Stimulated activated naive B cell treated with anti-CD40 and anti-IgM and Interleukin-4, amounts not matched to agents 10 μg/mL and 1 μg/mL and 100 μg/mL, for 72 hours (primary cell): ENCODE measurements around the gene MFN2.

Source experiments
- ATAC-seq, 2 donors: fragments of 150-1000 bp; cut with Tn5 transposase; replicated peaks; 2 replicates each; pipeline ENCODE4 v1.10.0; 2021; ENCODE audit warnings: moderate library complexity in 1 of 2
- DNase-seq: peaks from one replicate; pipeline ENCODE4 v3.0.0; 2021
- H3K27ac Mint-ChIP-seq: one replicate; pipeline ENCODE4 v1.8.0; 2022; ENCODE audit warnings: mild to moderate bottlenecking, mixed read lengths
- H3K27me3 Mint-ChIP-seq, 2 donors: one replicate each; pipeline ENCODE4 v1.8.0; 2022; ENCODE audit warnings: mixed read lengths in 2 of 2
- H3K36me3 Mint-ChIP-seq, 2 donors: one replicate each; pipeline ENCODE4 v1.8.0; 2022; ENCODE audit warnings: mixed read lengths in 2 of 2, mild to moderate bottlenecking in 1 of 2
- H3K4me1 Mint-ChIP-seq, 2 donors: one replicate each; pipeline ENCODE4 v1.8.0; 2022; ENCODE audit warnings: mixed read lengths in 2 of 2, mild to moderate bottlenecking in 1 of 2
- H3K4me3 Mint-ChIP-seq, 2 donors: one replicate each; pipeline ENCODE4 v1.8.0; 2022; ENCODE audit warnings: mild to moderate bottlenecking in 2 of 2, mixed read lengths in 2 of 2, moderate library complexity in 1 of 2
- H3K9me3 Mint-ChIP-seq, 2 donors: one replicate each; pipeline ENCODE4 v1.8.0; 2022; ENCODE audit warnings: mixed read lengths in 2 of 2, mild to moderate bottlenecking in 1 of 2

The MFN2 gene

DNA sequence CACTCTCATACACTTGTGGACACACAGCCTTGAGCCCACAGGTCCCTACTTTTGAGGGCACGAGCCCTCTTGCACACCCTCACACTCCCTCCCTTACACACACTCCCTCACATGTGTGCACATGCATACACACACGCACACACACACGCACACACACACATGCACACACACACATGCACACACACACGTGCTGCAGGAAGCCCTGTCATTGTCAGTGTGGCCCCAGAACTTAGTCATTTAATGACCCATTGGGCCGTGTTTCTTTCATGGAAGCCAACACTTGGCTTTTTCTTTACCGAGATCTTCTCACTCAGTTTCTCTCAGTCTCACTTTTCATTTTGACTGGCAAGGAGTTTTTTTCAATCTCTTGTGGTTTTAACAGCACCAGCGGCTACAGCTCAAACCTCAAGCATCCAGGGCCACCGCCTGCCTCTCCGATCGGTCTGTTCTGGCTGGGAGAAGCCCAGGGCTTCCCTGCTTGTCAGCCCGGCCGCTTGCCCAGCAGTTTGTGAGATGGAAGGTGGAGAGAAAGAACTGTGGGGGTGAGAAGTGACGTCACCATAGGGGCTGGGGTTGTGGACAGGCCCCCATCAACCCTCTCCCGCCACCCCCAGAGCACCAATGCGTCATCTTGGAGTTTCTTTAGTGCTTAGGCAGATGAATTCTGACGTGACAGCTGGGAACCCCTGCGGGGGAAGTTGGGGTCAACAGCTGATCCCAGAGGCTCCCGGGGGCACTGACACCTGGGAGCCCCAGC is 67.1 kb downstream of the MFN2 start:
- Mint-ChIP-seq H3K36me3 (no peaks in the 10 kb centered on the region), H3K4me3 (no peak overlapping the region), H3K9me3 (no peaks in the 10 kb centered on the region), H3K27me3 (no peaks in the 10 kb centered on the region), H3K4me1 (peaks cover 11 to 21% of the 10 kb centered on the region in 2 donors), H3K27ac (no peak overlapping the region)
- ATAC-seq: peak; percentile 69 to 70
- peak; percentile 67 for DNase-seq

DNA sequence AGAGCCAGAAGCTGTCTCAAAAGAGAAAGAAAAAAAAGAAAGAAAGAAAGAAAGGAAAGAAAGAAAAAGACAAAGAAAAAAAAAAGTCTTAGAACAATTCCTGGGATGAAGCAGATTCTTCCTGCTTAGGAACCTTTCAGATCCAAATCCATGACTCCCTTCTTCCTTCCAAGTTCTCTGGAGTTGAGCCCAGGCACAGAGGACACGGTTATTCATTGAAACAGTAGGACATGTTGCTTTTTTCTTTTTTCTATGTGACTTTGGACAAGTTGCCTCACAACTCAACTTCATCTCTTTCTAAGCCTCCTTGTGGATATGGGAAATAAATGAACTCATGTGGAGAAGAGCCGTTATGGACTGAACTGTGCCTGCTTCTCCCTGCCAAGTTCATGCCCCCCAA is 68.1 kb downstream of the MFN2 start:
- ATAC-seq (no peak), DNase-seq (no peak)
- peaks cover 0 to 7% of the 10 kb centered on the region in 2 donors for H3K27me3 Mint-ChIP-seq
- H3K36me3 Mint-ChIP-seq: no peaks in the 10 kb centered on the region
- no peak overlapping the region for H3K4me3 Mint-ChIP-seq
- H3K9me3 Mint-ChIP-seq: no peaks in the 10 kb centered on the region
- no peak overlapping the region for H3K27ac Mint-ChIP-seq
- H3K4me1 Mint-ChIP-seq: peaks cover 20 to 31% of the 10 kb centered on the region in 2 donors

DNA sequence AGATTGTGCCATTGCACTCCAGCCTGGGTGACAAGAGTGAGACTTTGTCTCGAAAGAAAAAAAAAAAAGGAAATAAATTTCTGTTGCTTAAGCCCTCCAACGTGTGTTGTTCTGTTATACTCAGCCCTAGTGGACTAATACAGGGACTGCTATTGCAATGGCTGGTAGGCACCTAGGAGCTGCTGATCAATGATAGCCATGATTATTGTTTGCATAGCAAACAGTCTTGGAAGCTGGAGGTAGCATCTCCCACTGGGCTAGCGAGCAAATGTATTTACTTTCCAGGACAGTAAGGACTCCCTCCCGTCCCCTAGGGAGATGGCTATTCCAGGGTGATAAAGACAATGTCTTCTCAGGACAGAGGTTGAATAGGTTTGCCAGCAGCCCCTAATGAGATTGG is 69.4 kb downstream of the MFN2 start:
- Mint-ChIP-seq H3K4me1 (peaks cover 33 to 35% of the 10 kb centered on the region in 2 donors), H3K36me3 (no peaks in the 10 kb centered on the region), H3K27me3 (peaks cover 0 to 7% of the 10 kb centered on the region in 2 donors), H3K27ac (no peak overlapping the region), H3K9me3 (no peaks in the 10 kb centered on the region), H3K4me3 (no peak overlapping the region)
- DNase-seq (no peak), ATAC-seq (no peak)

DNA sequence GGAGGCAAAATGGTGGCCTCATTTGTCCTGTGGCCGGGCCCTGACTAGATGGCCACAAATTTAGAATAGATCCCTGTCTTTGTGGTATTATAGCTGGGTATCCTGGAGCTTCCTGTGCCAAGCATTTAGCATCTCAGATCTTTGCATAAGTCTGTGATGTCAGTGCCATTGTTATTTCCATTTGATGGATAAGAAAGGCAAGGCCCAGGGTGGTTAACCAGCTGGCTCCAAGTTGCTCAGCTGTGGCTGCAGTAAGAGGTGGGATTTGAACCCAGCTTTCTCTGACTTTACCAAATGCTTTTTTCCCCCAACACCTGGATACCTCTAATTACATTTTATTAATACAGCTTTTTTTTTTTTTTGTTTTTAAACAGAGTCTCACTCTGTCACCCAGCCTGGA is 71.1 kb downstream of the MFN2 start:
- Mint-ChIP-seq H3K27me3 (peaks cover 0 to 7% of the 10 kb centered on the region in 2 donors), H3K36me3 (no peaks in the 10 kb centered on the region), H3K9me3 (no peaks in the 10 kb centered on the region), H3K4me3 (no peak overlapping the region), H3K27ac (peak overlapping the region; percentile 92), H3K4me1 (peaks cover 35 to 42% of the 10 kb centered on the region in 2 donors)
- ATAC-seq: no peak
- DNase-seq: no peak

DNA sequence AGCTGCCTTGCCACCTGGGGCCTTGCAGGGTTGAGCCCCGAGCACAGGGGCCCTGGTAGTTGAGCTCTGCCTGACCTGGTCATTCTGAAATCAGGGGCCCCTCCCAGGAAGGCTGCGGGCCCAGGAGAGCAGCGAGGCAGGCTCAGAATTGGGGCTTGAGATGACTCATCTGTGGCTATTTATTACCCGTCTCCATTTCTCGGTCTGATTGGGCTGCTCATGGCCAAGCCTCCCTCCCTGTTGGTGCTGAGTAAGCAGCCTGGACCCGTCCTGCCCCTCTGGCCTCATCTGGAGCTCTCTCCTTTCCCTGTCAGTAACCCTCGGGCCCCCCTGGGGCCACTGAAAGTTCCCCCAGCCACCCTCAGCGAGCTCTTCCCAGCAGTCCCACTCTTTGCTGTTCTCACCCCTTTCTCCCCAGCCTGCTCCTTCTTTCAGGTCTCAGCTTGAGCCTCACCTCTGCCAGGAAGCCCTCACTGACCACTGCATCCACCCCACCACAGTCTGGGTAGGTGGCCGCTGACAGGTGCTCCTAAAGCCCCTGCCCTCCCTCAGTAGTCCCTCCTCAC is 71.8 kb downstream of the MFN2 start:
- H3K4me3 Mint-ChIP-seq: peak overlapping the region; percentile 58 to 64
- ATAC-seq (peak; percentile 83 to 89), DNase-seq (peak; percentile 84)
- peak overlapping the region; percentile 92 for H3K27ac Mint-ChIP-seq
- H3K9me3 Mint-ChIP-seq: no peaks in the 10 kb centered on the region
- no peaks in the 10 kb centered on the region for H3K36me3 Mint-ChIP-seq
- H3K27me3 Mint-ChIP-seq: peaks cover 0 to 7% of the 10 kb centered on the region in 2 donors
- peaks cover 43 to 48% of the 10 kb centered on the region in 2 donors for H3K4me1 Mint-ChIP-seq

DNA sequence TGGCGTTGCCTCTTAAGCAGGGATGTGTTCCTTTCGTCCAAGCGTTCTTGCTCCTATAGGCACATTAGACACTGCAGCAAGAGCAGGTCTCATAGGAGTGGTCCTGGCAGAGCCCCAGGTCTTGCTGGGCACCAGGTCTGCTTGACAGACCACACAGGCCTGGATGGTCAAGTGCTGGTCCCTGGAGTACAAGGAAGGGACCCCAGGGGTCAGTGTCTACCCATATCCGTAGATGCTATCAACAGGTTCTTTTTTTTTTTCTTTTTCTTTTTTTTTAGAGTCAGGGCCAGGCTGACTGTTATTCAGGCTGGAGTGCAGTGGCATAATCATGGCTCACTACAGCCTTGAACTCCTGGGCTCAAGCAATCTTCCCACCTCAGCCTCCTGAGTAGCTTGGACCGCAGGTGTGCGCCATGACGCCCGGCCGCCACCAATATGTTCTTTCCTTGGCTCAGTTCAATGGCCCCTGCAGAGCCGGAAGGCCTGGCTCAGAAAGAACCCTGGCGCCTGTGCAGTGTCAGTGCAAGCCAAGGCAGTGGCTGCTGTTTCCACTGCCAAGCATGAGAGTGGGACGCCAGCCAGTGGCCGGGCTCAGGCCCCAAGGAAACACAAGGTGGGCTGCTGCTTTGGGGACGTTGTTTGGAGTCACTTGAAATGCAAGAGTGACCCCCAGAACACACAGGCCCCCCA is 72.9 kb downstream of the MFN2 start:
- Mint-ChIP-seq H3K27ac (peak overlapping the region; percentile 92), H3K9me3 (no peaks in the 10 kb centered on the region), H3K4me1 (peaks cover 51 to 59% of the 10 kb centered on the region in 2 donors), H3K4me3 (peak overlapping the region; percentile 31 to 39), H3K36me3 (no peaks in the 10 kb centered on the region), H3K27me3 (peaks cover 0 to 7% of the 10 kb centered on the region in 2 donors)
- DNase-seq (no peak), ATAC-seq (no peak)

DNA sequence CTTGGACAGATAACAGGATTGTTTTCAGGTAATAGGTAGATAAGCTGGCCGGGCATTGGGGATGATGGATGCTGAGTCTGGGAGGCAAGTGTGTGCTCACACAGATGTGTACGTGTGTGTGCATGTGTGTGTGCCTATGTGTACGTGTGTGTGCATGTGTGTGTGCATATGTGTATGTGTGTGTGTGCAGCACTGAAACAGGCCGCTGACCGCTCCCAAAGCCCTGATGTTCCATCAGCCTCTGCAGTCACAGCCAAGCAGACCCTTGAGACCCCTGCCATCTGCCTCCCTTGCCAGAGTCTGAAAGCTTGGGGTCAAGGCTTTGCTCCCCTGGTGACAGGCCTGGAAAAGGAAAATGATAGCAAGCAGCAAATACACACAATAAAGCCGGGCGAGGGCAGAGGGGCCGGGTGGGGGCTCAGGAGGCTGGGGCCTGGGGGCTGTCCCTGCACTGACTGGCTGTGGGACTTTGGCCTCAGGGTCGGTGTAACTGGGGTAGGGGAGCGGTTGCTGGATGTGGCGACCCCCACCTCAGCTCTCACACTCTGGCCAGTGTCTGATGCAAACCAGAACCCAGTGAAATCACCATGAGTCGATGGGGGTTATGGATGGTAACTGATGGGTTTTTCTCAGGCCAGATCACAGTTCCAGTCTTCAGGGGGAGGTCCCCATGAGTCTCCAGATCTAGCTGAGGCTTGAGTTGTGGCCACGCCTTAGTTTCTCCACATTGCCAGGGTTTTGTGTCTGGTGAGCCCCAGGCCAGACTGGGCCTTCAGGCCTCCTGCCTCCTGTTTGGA is 73.7 kb downstream of the MFN2 start:
- peaks cover 0 to 7% of the 10 kb centered on the region in 2 donors for H3K27me3 Mint-ChIP-seq
- H3K36me3 Mint-ChIP-seq: no peaks in the 10 kb centered on the region
- no peaks in the 10 kb centered on the region for H3K9me3 Mint-ChIP-seq
- H3K4me1 Mint-ChIP-seq: peaks cover 55 to 67% of the 10 kb centered on the region in 2 donors
- H3K4me3 Mint-ChIP-seq: no peak overlapping the region
- DNase-seq (no peak), ATAC-seq (peak in 1 of 2 donors; percentile 26)
- peak overlapping the region; percentile 70 for H3K27ac Mint-ChIP-seq

DNA sequence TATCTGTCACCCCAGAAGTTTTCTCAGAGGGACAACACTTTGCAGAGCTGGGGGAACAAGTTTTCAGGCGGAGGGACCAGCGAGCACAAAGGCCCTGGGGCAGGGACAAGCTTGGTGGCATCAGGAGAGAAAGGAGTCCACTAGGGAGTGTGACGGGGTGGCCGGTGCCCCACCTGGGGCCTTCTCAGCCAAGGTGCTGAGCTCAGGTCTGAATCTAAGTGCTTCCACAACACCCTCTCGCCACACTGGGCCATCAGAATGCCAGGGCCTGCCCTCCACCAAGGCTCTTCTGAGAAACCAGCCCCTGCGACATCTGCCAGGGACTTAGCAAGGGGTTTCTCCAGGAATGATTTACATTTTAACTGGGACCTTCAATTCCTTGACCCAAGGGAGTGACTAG is 75.0 kb downstream of the MFN2 start:
- Mint-ChIP-seq H3K4me3 (no peak overlapping the region), H3K4me1 (peaks cover 60 to 80% of the 10 kb centered on the region in 2 donors), H3K9me3 (no peaks in the 10 kb centered on the region), H3K27me3 (peaks cover 4 to 13% of the 10 kb centered on the region in 2 donors), H3K36me3 (no peaks in the 10 kb centered on the region), H3K27ac (peak overlapping the region; percentile 71)
- no peak for ATAC-seq
- no peak for DNase-seq

DNA sequence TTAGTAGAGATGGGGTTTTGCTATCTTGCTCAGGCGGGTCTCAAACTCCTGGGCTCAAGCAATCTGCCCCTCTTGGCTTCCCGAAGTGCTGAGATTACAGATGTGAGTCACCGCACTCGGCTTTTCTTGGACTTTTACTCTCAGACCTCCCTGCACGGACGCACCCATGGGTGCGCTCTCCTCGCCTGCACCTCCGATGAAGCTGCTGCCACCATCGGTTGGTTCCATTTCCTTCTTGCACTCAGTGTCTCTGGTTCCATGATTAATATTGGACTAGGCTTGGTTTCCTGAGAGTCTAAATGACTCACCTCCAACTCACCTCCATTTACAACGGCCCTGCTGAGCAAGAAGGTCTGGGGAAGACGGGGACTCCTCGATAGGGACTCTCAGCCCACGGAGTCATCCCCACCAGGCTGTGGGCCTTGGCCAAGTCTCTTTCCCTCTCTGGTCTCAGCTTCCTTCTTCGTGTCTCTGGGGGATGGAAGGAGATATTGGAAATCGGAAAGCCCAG is 76.1 kb downstream of the MFN2 start:
- no peaks in the 10 kb centered on the region for H3K9me3 Mint-ChIP-seq
- H3K27ac Mint-ChIP-seq: peak overlapping the region; percentile 43
- no peaks in the 10 kb centered on the region for H3K36me3 Mint-ChIP-seq
- peaks cover 60 to 79% of the 10 kb centered on the region in 2 donors for H3K4me1 Mint-ChIP-seq
- no peak for DNase-seq
- ATAC-seq: no peak
- H3K4me3 Mint-ChIP-seq: no peak overlapping the region
- H3K27me3 Mint-ChIP-seq: peaks cover 4 to 15% of the 10 kb centered on the region in 2 donors

DNA sequence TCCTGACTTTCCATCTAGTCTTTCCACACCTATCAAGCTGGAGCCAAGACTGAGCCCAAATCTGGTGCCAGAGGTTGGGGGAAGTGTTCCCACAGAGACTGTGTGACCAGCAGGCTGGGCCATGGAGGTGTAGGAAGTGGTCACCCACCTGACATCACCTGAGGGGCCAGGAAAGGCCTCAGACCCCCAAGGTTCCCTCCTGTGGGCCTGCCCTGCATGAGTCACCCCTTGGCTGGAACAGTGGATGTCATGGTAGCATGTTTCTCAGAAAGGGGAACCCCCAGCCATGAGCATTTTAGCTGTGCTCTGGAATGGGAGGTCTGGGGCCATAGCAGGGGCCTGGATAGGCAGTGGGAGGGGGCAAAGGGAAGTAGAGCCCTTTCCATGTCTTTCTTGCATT is 77.1 kb downstream of the MFN2 start:
- H3K4me3 Mint-ChIP-seq: no peak overlapping the region
- ATAC-seq: peak; percentile 74 to 80

DNA sequence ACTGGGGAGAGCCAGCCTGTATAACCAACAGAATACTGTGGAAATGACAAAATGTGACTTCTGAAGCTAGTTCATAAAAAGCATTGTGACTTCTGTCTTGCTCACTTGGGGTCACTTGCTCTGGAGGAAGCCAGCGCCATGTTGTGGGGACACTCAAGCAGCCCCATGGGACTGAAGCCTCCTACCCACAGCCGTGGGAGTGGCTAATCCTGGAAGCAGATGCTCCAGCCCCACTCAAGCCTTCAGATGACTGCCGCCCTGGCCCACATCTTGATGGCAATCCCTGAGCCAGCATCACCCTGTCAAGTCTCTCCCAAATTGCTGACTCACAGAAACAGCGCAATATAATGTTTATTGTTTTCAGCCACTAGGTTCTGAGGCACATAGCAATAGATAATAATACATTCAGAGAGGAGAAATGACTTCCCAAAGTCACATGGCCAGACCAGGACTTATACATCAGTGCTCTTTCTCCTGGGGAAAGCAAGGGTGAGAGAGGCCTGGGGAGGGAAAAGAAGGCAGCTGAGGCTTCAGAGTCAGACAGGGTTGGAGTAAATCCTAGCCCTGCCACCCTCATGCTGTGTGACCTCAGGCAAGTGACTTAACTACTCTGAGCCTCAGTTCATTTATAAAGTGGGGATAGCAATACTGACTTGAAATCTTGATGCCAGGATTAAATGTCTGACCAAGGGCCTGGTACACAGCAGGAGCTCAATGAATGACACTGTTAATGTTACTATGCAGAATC is 77.9 kb downstream of the MFN2 start:
- no peak overlapping the region for H3K4me3 Mint-ChIP-seq
- no peaks in the 10 kb centered on the region for H3K36me3 Mint-ChIP-seq
- peak overlapping the region; percentile 9 for H3K27ac Mint-ChIP-seq
- no peak for DNase-seq
- no peak for ATAC-seq
- H3K4me1 Mint-ChIP-seq: peaks cover 49 to 67% of the 10 kb centered on the region in 2 donors
- H3K9me3 Mint-ChIP-seq: peaks cover 0 to 2% of the 10 kb centered on the region in 2 donors
- peaks cover 17 to 25% of the 10 kb centered on the region in 2 donors for H3K27me3 Mint-ChIP-seq

More for the DNA sequence above, 77.1 kb downstream of the MFN2 start:
- no peaks in the 10 kb centered on the region for H3K9me3 Mint-ChIP-seq
- H3K4me1 Mint-ChIP-seq: peaks cover 52 to 69% of the 10 kb centered on the region in 2 donors
- no peaks in the 10 kb centered on the region for H3K36me3 Mint-ChIP-seq
- peak overlapping the region; percentile 76 for H3K27ac Mint-ChIP-seq
- no peak for DNase-seq
- H3K27me3 Mint-ChIP-seq: peaks cover 11 to 24% of the 10 kb centered on the region in 2 donors

DNA sequence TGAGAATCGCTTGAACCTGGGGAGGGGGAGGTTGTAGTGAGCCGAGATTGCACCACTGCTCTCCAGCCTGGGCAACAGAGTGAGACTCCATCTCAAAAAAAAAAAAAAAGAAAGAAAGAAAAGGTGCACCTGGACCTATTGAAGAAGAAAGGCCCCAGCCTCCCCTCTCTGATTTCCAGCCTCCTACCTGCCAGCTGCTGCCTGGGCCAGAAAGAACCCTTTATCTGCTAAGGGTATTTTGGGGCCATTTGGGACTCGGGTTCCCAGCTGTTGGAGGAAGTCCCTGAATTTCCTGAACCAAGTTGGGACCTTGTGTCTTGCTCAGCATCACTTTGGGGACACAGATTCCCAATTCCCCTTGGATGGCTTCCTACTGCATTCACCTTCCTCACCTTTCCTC is 79.0 kb downstream of the MFN2 start:
- DNase-seq (no peak), ATAC-seq (no peak)
- peaks cover 49 to 67% of the 10 kb centered on the region in 2 donors for H3K4me1 Mint-ChIP-seq
- peak overlapping the region in 1 of 2 donors; percentile 10 for H3K4me3 Mint-ChIP-seq
- H3K27me3 Mint-ChIP-seq: peaks cover 26 to 34% of the 10 kb centered on the region in 2 donors
- H3K27ac Mint-ChIP-seq: no peak overlapping the region
- H3K36me3 Mint-ChIP-seq: no peaks in the 10 kb centered on the region
- H3K9me3 Mint-ChIP-seq: peaks cover 0 to 2% of the 10 kb centered on the region in 2 donors

DNA sequence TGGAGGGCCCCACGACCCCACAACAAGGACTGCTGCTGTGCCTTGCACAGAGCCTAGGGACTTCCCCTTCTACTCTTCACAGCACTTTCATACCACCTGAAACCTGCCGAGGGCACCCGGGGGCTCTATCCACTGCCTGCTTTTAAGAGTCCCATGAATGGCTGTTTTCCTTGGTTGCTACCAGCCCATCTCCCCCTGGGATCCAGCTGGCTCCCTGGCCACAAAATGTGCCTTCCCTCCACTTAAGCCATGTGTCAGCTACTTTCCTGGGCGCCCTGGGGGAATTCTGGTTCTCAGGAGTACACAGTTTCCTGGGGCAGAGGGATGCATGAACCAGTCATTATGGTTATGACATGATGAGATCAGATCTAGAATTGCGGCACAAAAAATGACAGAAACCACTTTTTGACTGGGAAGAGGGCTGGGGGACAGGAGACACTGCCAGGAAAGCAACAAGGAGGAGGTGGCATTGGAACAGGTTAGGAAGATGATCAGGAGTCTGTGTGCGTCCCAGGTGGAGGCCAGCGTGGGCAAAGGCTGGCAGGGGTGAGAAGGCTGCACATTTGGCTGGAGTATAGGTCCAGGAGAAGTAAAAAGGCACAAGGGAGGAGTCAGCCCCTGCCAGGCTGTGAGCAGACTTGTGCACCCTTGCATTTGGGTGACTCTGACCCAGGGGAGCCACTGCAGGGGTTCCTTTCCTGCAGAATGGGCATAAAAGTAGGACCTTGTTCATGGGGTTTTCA is 79.6 kb downstream of the MFN2 start:
- ATAC-seq (peak; percentile 76 to 83), DNase-seq (no peak)
- peaks cover 48 to 66% of the 10 kb centered on the region in 2 donors for H3K4me1 Mint-ChIP-seq

More for the DNA sequence above, 79.6 kb downstream of the MFN2 start:
- peak overlapping the region; percentile 4 for H3K27ac Mint-ChIP-seq
- H3K4me3 Mint-ChIP-seq: peak overlapping the region in 1 of 2 donors; percentile 10
- H3K9me3 Mint-ChIP-seq: peaks cover 0 to 2% of the 10 kb centered on the region in 2 donors
- peaks cover 32 to 40% of the 10 kb centered on the region in 2 donors for H3K27me3 Mint-ChIP-seq
- H3K36me3 Mint-ChIP-seq: no peaks in the 10 kb centered on the region
